ENCODE measurements around the gene PUSL1. TPM values are rescaled to one million over a fixed set of nuclear protein-coding genes. Genes with fewer than 3 reads are reported as not detected.

Gene PUSL1
- total and polyA plus RNA-seq, 2 donors from 2014 or later: 12.6 to 13.9 TPM

DNA sequence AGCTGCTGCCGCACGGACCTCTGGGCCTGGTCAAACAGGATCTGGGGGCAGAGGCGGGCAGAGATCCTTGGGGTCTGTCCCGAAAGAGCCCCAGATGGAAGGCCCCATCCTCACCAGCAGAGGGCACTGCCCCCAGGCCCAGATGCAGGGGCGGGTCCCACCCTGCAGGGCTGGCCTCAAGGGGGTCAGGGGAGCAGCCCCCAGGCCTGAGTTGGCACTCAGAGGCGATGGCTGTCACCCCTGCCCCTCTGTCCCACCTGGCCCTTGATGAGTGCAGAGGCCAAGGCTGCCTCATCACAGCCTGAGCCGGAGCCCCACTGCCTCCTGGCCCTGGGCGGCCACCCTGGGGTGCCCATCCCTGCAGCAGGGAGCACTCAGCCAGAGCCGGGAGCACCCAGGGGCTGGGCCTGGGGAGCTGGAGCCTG, 6.4 kb upstream of the PUSL1 start:
- Histone ChIP-seq H3K36me3 (ENCODE audit: control insufficient read depth in 2 of 3, insufficient read depth in 3 of 3, low read length in 3 of 3) (no peaks in the 10 kb centered on the region), H3K27ac (ENCODE audit: low read depth in 2 of 2, low read length in 2 of 2) (no peak overlapping the region), H3K4me1 (ENCODE audit: control insufficient read depth in 2 of 3, insufficient read depth in 2 of 3, low read depth in 1 of 3, low read length in 3 of 3) (peaks cover 0 to 27% (median 10%) of the 10 kb centered on the region in 3 donors), H3K27me3 (ENCODE audit: control insufficient read depth, insufficient read depth, low read length) (no peaks in the 10 kb centered on the region), H3K9ac (ENCODE audit: low read length in 3 of 3) (no peak overlapping the region), H3K9me3 (ENCODE audit: control insufficient read depth in 2 of 3, insufficient read depth in 1 of 3, low read length in 3 of 3) (no peaks in the 10 kb centered on the region), H3K4me3 (ENCODE audit: low read length in 3 of 3) (no peak overlapping the region)
- intact Hi-C loops (cut with DNase I): no loop called here
- DNase-seq (no peak), FAIRE-seq (no peak)
- TF ChIP-seq CTCF (IDR thresholded peaks at IDR 0.05; ENCODE audit: borderline replicate concordance, extremely low read depth, insufficient read depth): no peak

- DNase-seq (no peak), FAIRE-seq (no peak)
- H3K4me1 ChIP-seq (ENCODE audit: control insufficient read depth in 2 of 3, insufficient read depth in 2 of 3, low read depth in 1 of 3, low read length in 3 of 3): peaks cover 0 to 31% (median 12%) of the 10 kb centered on the region in 3 donors
- H3K4me3 ChIP-seq (ENCODE audit: low read length in 3 of 3): no peak overlapping the region
- no peaks in the 10 kb centered on the region for H3K27me3 ChIP-seq (ENCODE audit: control insufficient read depth, insufficient read depth, low read length)
- H3K9ac ChIP-seq (ENCODE audit: low read length in 3 of 3): no peak overlapping the region
- intact Hi-C loops (cut with DNase I): no loop called here
- TF ChIP-seq CTCF (IDR thresholded peaks at IDR 0.05; ENCODE audit: borderline replicate concordance, extremely low read depth, insufficient read depth): no peak
- no peaks in the 10 kb centered on the region for H3K9me3 ChIP-seq (ENCODE audit: control insufficient read depth in 2 of 3, insufficient read depth in 1 of 3, low read length in 3 of 3)
- no peak overlapping the region for H3K27ac ChIP-seq (ENCODE audit: low read depth in 2 of 2, low read length in 2 of 2)
- H3K36me3 ChIP-seq (ENCODE audit: control insufficient read depth in 2 of 3, insufficient read depth in 3 of 3, low read length in 3 of 3): no peaks in the 10 kb centered on the region
Measured at GRCh38 chr1:1302951-1303509, 5.4 kb upstream of the PUSL1 start.

DNA sequence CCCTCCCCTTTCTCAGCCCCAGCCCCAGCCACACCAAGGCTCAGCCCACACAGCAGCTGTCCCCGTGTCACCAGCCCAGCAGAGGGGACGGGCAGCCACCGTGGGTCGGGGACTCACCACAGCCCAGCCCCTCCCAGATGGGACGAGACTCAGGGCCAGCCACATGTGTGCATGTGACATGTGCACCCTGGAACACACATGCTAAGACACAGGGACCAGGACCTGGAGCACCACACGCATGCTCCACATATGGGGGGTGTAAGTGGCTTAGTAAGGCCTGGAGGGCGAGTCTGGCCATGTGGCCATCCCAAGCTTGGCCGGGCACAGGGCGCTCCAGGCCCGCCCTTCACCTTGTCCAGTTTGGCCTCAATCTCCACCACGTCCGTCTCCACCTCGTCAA, 4.7 kb upstream of the PUSL1 start:
- Histone ChIP-seq H3K27me3 (ENCODE audit: control insufficient read depth, insufficient read depth, low read length) (no peaks in the 10 kb centered on the region), H3K4me1 (ENCODE audit: control insufficient read depth in 2 of 3, insufficient read depth in 2 of 3, low read depth in 1 of 3, low read length in 3 of 3) (peaks cover 0 to 31% (median 12%) of the 10 kb centered on the region in 3 donors), H3K9ac (ENCODE audit: low read length in 3 of 3) (no peak overlapping the region), H3K9me3 (ENCODE audit: control insufficient read depth in 2 of 3, insufficient read depth in 1 of 3, low read length in 3 of 3) (no peaks in the 10 kb centered on the region), H3K4me3 (ENCODE audit: low read length in 3 of 3) (no peak overlapping the region), H3K36me3 (ENCODE audit: control insufficient read depth in 2 of 3, insufficient read depth in 3 of 3, low read length in 3 of 3) (no peaks in the 10 kb centered on the region), H3K27ac (ENCODE audit: low read depth in 2 of 2, low read length in 2 of 2) (no peak overlapping the region)
- intact Hi-C loops (cut with DNase I): no loop called here
- TF ChIP-seq CTCF (IDR thresholded peaks at IDR 0.05; ENCODE audit: borderline replicate concordance, extremely low read depth, insufficient read depth): no peak
- DNase-seq (no peak), FAIRE-seq (no peak)

All from kidney (tissue), 14 donors.